ENCODE results near the gene OR2T12.
"Not testable (repeated sequence)": the region's sequence is repeated elsewhere in the genome, so short reads cannot be mapped to it uniquely, and the experiment has no call there.

- TF ChIP-seq MXI1, EP300 (conservative IDR thresholded peaks at IDR 0.05; ENCODE audit: poor library complexity, severe bottlenecking): not testable (repeated sequence)
Measured at GRCh38 chr1:248305672-248306071, 2.4 kb upstream of the OR2T12 start.
